HFFc6 (cell line): ENCODE data around the gene FBN1. TPM values are rescaled to one million over a fixed set of nuclear protein-coding genes. Genes with fewer than 3 reads are reported as not detected.
A peak's percentile ranks its signal among the peaks of the same experiment; 100 is the strongest.

Experiments used
- DNase-seq: peaks from one replicate; pipeline ENCODE4 v3.0.0-alpha.2; 2018
- H3K27ac Mint-ChIP-seq: 2 replicates; pipeline ENCODE4 v1.8.0; 2020; ENCODE audit warnings: mild to moderate bottlenecking, mixed read lengths
- H3K27me3 Mint-ChIP-seq: 2 replicates; pipeline ENCODE4 v1.8.0; 2021; ENCODE audit warnings: mild to moderate bottlenecking, moderate library complexity, mixed read lengths; ENCODE audit not compliant: insufficient read depth
- H3K36me3 Mint-ChIP-seq: 2 replicates; pipeline ENCODE4 v1.8.0; 2021; ENCODE audit warnings: low read depth, mixed read lengths
- H3K4me1 Mint-ChIP-seq: 2 replicates; pipeline ENCODE4 v1.8.0; 2020; ENCODE audit warnings: low read depth, mixed read lengths
- H3K4me3 Mint-ChIP-seq: 2 replicates; pipeline ENCODE4 v1.8.0; 2020; ENCODE audit warnings: mild to moderate bottlenecking, moderate library complexity, mixed read lengths
- H3K9me3 Mint-ChIP-seq: 2 replicates; pipeline ENCODE4 v1.8.0; 2020; ENCODE audit warnings: mild to moderate bottlenecking, mixed read lengths
- total RNA-seq, 6 experiments: library from RNA; stranded (reverse); fragmentation: NEBNext Ultra II Directional; extraction: Animal tissue kit (Norgen Biotek cat#: 25700); gene quantifications; 2 replicates in 1 of 6; 3 replicates in 5 of 6; pipeline ENCODE4 v1.2.3, GENCODE V29; 2021
- TF ChIP-seq, protein P1 (sequence below): fragments of 200-600 bp; sonication (generic); IDR thresholded peaks from 2 replicates; pipeline ENCODE4 v1.5.0; 2021; ENCODE audit warnings: antibody characterized with exemption, mild to moderate bottlenecking

Gene FBN1
- total RNA-seq, 6 experiments from 2014 or later: 584 to 754 (median 609) TPM

DNA sequence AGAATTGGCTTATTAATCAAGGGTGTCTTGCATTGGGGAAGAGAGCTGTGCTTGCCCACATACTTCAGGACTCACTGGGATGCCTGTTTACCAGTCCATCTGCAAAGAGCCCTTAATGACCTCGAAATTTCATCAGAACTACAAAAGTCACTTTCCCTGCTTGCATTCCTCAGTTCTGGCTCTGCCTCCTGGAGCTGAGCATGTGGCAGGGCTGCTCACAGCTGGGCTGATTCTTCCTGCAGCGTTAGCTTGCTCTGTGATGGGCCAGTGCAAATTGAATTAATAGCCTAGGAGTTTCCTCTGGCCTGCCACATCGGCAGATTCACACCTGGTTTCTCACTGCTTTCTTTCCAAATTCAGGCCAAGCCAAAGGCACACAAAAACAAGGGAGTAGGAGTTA lies 205.4 kb downstream of the FBN1 start:
- H3K27me3 Mint-ChIP-seq: peaks cover 24% of the 10 kb centered on the region
- peak; percentile 74 for DNase-seq
- peaks cover 92% of the 10 kb centered on the region for H3K36me3 Mint-ChIP-seq
- peak overlapping the region; percentile 87 for H3K27ac Mint-ChIP-seq
- H3K9me3 Mint-ChIP-seq: peaks cover 10% of the 10 kb centered on the region; the same call in 1 of the 2 replicates
- peaks cover 89% of the 10 kb centered on the region for H3K4me1 Mint-ChIP-seq
- TF ChIP-seq, protein P1, sequence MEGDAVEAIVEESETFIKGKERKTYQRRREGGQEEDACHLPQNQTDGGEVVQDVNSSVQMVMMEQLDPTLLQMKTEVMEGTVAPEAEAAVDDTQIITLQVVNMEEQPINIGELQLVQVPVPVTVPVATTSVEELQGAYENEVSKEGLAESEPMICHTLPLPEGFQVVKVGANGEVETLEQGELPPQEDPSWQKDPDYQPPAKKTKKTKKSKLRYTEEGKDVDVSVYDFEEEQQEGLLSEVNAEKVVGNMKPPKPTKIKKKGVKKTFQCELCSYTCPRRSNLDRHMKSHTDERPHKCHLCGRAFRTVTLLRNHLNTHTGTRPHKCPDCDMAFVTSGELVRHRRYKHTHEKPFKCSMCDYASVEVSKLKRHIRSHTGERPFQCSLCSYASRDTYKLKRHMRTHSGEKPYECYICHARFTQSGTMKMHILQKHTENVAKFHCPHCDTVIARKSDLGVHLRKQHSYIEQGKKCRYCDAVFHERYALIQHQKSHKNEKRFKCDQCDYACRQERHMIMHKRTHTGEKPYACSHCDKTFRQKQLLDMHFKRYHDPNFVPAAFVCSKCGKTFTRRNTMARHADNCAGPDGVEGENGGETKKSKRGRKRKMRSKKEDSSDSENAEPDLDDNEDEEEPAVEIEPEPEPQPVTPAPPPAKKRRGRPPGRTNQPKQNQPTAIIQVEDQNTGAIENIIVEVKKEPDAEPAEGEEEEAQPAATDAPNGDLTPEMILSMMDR: no peak
- H3K4me3 Mint-ChIP-seq: peak overlapping the region; percentile 72

DNA sequence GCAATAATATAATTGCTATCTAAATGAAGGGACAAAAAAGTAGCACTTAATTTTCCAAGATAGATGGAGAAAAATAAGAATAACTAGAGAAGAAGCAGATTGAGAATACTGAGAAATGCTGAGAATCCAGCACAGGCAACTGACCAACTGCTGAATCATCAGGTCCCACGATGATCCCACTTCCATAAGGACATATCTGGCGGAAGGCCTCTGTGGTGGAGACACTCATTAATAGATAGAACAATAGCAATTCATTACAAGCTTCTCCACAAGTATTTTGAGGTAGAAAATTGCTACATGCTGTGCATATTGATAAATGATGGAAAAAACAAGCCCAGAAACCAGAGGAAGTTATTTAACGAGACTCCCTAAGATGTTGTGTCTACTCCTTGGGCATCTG lies 208.3 kb downstream of the FBN1 start:
- Mint-ChIP-seq H3K27me3 (peaks cover 24% of the 10 kb centered on the region), H3K27ac (peak overlapping the region; percentile 40), H3K9me3 (peaks cover 15% of the 10 kb centered on the region; the same call in 1 of the 2 replicates), H3K36me3 (peaks cover 99% of the 10 kb centered on the region), H3K4me1 (peaks cover 98% of the 10 kb centered on the region), H3K4me3 (no peak overlapping the region)
- TF ChIP-seq, protein P1: no peak
- peak; percentile 60 for DNase-seq

GRCh38 chr15:48435321-48435720 lies 210.2 kb downstream of the FBN1 start:
- Mint-ChIP-seq H3K27me3 (peaks cover 29% of the 10 kb centered on the region), H3K9me3 (peaks cover 16% of the 10 kb centered on the region; the same call in 1 of the 2 replicates), H3K27ac (peak overlapping the region; percentile 60), H3K4me1 (peaks cover 90% of the 10 kb centered on the region), H3K36me3 (peaks cover 90% of the 10 kb centered on the region), H3K4me3 (no peak overlapping the region)
- no peak for DNase-seq
- TF ChIP-seq, protein P1: no peak

DNA sequence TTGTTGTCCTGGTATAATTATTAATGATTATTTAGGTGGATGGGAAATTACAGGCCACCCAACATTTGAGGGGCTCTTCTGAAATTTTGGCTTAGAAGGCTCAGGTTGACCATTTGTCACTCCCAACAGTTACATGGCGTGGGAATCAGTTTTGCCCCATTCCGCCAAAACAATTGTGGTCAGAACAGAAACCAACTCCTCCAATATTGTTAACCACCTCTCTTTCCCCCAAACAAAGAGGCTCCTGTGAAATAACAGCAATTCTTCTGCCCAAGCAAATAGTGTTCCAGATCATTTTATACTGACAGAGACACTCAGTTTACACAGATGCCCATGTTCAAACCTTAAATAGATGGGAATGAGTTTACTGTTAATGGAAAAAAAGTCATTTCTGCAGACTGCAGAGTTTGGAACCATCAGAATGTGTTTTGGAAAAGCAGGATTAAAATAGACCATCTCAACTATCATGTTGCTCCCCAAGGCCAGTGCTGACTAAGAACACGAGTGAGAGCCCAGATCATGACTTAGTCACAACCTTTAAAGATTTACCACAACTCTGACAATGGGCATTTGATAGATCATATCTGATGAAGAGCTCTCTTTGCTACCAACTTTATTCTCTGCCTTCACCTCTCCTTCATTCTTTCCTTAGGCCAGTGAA lies 212.2 kb downstream of the FBN1 start:
- peak; percentile 82 for DNase-seq
- Mint-ChIP-seq H3K36me3 (peaks cover 75% of the 10 kb centered on the region), H3K27ac (peak overlapping the region; percentile 67), H3K9me3 (peaks cover 8% of the 10 kb centered on the region; the same call in 1 of the 2 replicates), H3K27me3 (peaks cover 25% of the 10 kb centered on the region), H3K4me3 (peak overlapping the region; percentile 37), H3K4me1 (peaks cover 90% of the 10 kb centered on the region)
- TF ChIP-seq, protein P1: no peak

GRCh38 chr15:48432688-48433087 lies 212.8 kb downstream of the FBN1 start:
- Mint-ChIP-seq H3K27me3 (peaks cover 29% of the 10 kb centered on the region), H3K4me1 (peaks cover 90% of the 10 kb centered on the region), H3K36me3 (peaks cover 70% of the 10 kb centered on the region), H3K27ac (peak overlapping the region; percentile 62), H3K4me3 (peak overlapping the region; percentile 27; the same call in 1 of the 2 replicates), H3K9me3 (peaks cover 8% of the 10 kb centered on the region; the same call in 1 of the 2 replicates)
- DNase-seq: no peak
- TF ChIP-seq, protein P1: no peak
